NCI-H146 treated with DMSO at 0.1 percent for 48 hours (cell line): Measurements from ENCODE around the gene MBOAT1.
"Not testable (repeated sequence)": the region's sequence is repeated elsewhere in the genome, so short reads cannot be mapped to it uniquely, and the experiment has no call there.

Source experiments
- DNase-seq: peaks from one replicate; lab custom pipeline; 2025; ENCODE audit not compliant: unreplicated experiment; lab: John Stamatoyannopoulos, UW

Gene MBOAT1, protein sequence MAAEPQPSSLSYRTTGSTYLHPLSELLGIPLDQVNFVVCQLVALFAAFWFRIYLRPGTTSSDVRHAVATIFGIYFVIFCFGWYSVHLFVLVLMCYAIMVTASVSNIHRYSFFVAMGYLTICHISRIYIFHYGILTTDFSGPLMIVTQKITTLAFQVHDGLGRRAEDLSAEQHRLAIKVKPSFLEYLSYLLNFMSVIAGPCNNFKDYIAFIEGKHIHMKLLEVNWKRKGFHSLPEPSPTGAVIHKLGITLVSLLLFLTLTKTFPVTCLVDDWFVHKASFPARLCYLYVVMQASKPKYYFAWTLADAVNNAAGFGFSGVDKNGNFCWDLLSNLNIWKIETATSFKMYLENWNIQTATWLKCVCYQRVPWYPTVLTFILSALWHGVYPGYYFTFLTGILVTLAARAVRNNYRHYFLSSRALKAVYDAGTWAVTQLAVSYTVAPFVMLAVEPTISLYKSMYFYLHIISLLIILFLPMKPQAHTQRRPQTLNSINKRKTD

DNA sequence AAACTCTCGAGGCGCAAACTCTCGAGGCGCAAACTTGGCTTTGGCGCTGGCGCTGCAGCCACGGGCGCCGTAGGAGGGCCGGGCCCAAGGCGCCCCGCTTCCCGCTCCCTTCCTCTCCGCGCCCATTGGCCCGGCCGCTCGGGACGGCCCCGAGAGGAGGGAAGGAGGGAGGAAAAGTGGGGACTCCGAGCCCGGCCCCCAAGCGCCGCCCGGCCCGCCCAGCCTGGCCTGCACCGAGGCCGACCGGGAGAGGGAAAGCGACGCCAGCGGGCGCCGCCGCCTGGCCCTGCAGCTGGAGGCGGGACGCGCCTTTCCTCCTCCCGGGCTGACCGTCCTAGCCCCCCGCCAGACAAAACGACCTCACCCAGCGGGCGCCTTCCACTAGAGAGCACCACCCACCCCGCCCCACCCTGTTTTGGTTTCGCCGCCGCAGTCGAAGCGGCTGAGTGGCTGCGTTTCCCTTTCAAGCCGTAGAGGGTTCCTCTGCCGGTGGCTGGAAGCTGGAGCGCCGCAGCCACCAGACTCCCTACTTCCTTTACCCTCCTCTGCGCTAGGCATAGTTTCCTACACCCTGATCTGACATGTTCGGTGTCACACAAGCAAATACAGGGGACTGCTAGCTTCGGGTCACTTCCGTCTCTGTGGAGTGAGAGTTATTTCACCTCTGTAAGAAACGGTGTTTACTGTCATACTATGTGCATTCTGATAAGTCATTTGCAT is at the start of gene MBOAT1:
TSS of gene MBOAT1 (minus strand) at position 78 of the 720 bp plus-strand sequence. CDS start 235 bp downstream, outside the sequence.
- DNase-seq, result peak; percentile 78

DNA sequence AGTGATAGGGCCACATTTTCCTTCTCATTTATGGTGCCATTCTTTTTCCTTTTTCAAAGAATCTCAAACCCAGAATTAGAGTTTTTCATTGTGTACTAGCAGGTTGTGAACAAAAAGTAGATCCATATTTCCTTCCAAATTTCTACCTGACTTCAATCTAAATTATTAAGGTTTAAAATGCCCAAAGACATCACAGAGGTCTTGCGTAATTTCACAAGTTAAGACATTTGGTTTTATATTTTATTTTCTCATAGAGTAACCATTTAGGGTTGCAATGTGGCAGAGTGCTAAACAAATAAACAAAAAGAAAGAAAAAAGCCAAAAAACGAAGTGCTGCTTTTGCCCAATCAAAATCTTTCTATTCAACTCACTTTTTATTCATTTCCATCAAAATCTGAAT is 49.4 kb upstream of the MBOAT1 start:
- DNase-seq, result no peak

DNA sequence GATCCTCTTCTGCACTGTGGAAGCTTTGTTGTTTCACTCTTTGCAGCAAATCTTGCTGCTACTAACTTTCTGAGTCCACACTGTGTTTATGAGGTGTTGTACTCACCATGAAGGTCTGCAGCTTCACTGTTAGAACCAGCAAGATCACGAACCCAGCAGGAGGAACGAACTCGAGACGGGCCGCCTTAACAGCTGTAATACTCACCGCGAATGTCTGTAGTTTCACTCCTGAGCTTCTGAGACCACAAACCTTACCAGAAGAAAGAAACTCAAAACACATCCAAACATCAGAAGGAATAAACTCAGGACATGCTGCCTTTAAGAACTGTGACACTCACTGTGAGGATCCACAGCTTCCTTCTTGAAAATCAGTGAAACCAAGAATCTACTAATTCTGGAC is 48.1 kb upstream of the MBOAT1 start:
- no peak for DNase-seq

DNA sequence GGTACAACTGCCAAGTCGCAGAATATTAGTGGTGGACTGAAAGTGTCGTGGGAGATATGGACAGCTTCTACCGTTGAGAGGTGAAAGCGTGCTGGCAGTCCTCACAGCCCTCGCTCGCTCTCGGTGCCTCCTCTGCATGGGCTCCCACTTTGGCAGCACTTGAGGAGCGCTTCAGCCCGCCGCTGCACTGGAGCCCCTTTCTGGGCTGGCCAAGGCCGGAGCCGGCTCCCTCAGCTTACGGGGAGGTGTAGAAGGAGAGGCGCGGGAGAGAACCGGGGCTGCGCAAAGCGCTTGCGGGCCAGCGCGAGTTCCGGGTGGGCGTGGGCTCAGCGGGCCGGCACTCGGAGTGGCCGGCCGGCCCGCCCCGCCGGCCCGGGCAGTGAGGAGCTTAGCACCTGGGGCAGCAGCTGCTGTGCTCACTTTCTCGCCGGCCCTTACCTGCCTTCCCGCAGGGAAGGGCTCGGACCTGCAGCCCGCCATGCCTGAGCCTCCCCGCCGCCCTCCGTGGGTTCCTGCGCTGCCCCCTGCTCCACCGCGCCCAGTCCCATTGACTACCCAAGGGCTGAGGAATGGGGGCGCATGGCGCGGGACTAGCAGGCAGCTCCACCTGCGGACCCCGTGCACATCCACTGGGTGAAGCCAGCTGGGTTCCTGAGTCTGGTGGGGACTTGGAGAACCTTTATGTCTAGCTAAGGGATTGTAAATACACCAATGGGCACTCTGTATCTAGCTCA is 47.2 kb upstream of the MBOAT1 start:
- no peak for DNase-seq

DNA sequence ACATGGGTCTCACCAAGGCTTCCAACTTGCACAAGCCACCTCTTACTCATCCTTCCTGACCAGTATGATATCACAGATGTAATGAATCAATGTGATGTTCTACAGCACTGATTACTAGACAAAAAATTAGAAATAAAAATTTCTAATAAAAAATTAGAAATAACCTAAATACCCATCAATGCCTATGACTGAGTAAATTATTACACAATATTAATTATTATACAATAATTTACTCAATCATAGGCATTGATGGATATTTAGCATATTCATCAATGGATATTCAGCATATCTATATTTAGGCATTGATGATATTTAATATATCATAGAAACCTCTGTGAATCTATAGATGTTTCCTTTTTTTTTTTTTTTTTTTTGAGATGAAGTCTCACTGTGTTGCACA is 43.2 kb upstream of the MBOAT1 start:
- DNase-seq, result no peak

DNA sequence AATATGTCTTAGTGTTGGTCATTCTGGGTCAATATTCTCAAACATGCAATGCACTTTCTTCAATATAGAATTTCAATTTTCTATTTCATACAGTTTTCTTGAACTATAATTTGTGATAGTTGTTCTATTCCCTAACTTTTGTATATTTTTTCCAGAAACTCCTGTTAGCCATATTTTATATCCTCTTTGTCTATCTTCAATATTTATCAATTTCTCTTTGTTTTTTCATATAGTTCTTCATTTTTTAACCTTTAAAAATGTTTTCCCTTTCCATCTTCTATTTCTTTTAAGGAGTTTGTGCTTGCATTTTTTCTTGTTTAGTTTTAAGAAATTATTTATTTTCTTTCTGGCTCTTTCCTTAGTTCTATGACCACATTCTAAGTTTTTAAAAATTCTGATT is 42.0 kb upstream of the MBOAT1 start:
- no peak for DNase-seq

DNA sequence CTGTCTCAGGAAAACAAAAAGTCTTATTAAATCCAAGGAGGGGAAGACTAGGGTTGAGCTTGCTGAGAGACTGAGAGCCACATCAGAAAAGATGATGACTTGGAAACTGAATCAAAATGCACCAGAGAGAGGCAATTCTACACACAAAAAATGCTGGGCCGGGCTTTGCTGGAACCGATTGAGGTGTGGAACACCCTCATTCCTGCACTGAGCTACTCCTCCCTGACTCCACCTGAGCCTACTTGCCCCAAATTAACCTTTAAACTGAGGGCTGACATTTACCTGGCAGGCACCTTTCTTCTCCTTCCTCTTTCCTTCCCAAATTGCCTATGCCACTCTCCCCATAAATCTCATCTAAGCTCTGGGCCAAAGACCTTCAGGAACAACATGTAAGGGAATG is 40.8 kb upstream of the MBOAT1 start:
- DNase-seq, result no peak

DNA sequence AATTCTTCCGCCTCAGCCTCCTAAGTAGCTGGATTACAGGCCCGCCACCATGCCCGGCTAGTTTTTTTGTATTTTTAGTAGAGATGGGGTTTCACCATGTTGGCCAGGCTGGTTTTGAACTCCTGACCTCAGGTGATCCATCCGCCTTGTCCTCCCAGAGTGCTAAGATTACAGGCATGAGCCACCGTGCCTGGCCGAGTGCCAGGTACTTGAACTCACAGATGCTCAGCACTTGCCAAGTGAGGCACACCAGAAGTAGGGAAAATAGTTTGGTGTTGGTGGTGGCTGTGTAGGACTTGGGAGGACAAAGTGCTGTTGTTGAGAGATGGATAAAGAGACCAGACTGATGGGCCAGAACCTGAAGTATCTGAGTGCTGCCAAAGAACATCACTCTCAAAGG is 40.0 kb upstream of the MBOAT1 start:
- DNase-seq, result no peak

DNA sequence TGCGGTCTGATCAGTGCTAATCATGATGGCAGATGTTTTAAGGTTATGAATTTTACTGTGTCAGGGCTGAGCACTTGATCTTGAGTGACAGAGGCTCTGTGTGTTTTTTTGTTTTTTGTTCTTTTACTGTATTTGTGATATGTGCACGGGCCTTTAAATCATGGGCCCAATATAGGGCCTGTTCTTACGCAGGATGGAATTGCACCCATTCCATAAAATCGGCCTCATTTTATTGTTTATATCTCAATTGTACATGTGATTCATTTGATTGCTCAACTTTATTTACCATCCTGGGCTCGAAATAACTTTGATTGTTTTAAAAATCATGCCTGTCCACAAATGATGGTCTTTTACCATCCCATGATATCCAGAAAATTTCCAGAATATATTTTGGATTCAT is 39.3 kb upstream of the MBOAT1 start:
- no peak for DNase-seq

DNA sequence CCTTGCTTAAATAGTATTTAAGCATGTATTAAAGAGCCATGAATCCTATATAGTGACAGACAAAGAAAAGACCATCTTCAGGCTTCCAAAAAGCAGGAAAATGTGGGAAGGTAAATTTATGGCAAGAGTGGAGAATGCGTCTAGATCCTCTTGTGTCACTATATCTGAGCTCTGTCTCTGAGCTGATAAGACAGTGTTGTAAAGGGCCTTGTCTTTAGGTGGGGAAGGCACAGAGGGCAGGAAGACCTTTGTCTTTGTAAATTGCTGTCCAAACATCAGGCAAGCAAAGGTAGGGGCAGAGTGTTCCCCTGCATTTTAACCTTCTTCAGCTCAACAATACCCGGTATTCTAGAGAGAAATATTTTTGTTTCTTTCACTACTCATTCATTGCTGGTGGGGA is 33.9 kb upstream of the MBOAT1 start:
- peak; percentile 52 for DNase-seq

DNA sequence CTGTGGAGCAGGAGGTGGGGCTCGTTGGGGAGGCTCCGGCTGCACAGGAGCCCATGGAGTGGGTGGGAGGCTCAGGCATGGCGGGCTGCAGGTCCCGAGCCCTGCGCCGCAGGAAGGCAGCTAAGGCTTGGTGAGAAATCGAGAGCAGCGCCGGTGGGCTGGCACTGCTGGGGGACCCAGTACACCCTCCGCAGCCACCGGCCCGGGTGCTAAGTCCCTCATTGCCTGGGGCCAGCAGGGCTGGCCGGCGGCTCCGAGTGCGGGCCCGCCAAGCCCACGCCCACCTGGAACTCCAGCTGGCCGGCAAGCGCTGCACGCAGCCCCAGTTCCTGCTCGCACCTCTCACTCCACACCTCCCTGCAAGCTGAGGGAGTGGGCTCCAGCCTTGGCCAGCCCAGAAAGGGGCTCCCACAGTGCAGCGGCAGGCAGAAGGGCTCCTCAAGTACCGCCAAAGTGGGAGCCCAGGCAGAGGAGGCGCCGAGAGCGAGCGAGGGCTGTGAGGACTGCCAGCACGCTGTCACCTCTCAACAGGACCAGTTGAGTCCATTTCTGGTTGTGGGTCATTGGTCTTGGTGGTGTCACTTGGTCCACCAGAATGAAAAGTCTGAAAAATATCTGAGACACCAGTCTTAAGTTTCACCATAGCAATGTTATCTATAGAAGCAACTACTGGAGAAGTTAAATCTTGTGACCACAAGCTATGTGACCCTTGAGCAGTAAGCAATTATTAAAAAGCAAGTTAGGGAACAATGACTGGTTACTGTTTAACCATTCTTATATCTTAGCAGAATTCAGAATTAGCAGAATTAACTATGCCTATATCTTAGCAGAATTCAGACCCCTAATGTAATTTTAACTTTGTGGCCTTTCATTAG is 32.8 kb upstream of the MBOAT1 start:
- DNase-seq, result not testable (repeated sequence)

DNA sequence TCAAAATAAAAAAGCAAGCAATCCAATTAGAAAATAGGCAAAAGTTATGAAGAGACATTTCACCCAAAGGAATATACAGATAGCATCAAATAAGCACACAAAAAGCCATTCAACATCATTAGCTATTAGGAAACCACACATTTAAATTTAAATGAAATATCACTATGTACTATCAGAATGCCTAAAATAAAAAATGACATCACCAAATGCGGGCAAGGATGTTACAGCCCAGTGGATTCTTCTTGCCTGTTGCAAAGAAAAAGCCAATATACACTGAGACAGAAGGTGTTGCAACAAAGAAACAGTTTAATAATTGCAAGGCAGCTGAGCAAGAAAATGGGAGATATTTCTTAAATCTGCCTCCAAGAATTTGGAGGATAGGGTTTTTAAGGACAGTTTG is 31.0 kb upstream of the MBOAT1 start:
- DNase-seq, result no peak

DNA sequence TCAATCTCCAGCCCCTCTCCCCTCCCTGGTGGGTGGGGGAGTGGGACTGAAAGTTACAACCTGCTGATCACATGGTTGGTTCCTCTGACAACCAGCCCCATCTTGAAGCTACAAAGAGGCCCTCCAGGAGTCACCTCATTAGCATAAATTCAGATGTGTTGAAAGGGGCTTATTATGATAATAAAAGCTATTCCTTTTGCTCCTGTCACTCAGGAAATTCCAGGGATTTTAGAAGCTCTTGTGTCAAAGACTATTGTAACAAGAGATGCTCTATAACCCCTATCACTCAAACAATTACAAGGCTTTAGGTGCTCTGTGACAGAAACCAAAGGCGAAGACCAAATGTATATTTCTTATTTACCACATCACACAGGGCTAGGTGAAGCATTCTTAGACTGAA is 30.1 kb upstream of the MBOAT1 start:
- no peak for DNase-seq

DNA sequence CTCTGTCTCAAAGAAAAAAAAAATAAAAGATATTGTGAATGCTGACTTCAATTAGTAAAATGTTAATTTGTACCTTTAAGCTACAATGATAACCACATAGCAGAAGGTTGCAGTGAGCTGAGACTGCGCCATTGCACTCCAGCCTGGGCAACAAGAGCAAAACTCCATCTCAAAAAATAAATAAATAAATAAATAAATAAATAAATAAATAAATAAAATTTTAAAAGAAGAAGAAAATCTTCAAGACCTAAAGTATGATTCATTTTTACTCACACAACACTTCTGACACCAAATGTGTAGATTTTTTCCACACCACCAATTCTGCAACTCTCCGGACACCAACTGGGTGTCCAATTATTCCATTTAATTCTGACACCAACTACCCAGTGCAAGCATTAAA is 28.8 kb upstream of the MBOAT1 start:
- DNase-seq, result no peak

DNA sequence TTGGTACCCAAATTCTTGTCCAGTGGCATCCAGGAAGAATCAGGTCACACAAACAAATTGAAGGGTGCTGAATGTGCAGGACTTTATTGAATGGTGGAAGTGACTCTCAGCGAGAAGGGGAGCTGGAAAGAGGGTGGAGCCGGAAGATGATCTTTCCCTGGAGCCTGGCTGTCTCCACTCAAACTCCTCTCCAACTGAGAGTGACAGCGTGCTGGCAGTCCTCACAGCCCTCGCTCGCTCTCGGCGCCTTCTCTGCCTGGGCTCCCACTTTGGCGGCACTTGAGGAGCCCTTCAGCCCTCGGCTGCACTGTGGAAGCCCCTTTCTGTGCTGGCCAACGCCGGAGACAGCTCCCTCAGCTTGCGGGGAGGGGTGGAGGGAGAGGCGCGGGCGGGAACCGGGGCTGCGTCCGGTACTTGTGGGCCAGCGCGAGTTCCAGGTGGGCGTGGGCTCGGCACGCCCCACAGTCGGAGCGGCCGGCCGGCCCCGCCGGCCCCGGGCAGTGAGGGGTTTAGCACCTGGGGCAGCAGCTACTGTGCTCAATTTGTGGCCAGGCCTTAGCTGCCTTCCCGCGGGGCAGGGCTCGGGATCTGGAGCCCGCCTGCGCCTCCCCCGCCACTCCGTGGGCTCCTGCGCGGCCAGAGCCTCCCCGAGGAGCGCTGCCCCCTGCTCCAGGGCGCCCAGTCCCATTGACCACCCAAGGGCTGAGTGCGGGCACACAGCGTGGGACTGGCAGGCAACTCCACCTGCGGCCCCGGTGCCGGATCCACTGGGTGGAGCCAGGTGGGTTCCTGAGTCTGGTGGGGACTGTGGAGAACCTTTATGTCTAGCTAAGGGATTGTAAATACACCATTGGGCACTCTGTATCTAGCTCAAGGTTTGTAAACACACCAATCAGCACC is 26.7 kb upstream of the MBOAT1 start:
- DNase-seq, result no peak

DNA sequence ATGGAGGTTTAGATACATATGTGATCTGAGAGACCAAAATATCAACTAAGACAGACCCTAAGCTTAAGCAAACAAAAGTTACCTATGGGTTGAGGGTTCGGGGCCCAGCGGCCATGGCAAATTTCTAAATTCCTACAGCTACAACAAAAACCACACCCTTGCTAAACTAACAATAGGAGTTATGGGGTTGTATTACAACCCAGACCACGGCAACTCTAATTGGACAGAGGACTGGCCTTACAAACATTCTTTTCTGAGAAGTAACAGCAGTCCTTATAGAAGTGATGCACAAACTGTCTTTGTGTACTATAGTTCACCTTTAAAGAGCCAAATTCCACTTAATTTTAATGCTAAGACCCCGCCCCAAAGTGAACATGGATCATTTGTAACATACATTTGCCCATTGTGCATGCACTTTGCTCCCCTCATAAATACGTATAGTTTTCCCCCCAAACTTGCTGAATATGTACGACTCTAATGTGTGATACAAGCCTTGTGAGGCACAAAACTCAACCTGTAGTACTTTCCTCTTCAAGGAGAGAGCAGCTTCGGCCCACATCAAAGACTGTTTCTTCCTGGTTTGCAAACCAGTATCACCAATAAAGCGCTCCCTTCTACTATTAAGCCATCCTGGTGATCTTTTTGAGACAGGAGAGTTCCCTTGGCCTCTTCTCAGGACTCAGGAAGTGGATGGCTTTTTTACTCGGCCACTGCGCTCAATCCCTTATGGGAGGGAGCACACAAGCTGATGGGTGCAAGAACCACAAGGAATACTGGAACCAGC is 25.6 kb upstream of the MBOAT1 start:
- no peak for DNase-seq

DNA sequence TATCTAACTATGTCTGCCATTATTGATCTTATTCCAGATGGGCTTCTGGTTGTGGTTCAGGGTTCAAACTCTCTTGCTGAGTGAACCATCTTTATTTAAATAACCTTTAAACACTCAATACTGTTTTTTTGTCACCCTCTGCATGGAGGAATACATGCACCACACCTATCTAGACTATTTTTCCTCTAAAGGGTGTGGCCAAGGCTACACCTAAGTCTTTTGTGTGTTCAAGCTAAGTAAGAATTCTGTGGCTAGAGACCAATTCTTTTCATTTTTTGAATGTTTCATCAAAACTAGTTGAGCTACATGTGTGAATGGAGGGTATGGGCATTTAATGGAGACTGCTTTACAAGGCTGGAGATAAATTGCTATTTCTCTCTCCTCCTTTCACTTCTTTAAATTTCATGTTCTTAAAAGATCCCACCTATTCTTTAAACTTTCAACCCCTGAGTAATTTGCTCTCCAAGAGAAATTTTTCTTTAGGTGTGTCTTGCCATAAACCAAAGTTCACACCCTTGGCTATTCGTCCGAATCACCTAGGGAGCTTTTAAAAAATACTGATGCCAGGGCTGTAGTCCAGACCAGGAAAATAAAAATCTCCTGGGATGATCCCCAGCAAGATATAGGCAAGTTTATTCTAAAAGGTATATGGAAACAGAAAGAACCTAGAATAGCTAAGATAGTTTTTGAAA is 24.8 kb upstream of the MBOAT1 start:
- no peak for DNase-seq

DNA sequence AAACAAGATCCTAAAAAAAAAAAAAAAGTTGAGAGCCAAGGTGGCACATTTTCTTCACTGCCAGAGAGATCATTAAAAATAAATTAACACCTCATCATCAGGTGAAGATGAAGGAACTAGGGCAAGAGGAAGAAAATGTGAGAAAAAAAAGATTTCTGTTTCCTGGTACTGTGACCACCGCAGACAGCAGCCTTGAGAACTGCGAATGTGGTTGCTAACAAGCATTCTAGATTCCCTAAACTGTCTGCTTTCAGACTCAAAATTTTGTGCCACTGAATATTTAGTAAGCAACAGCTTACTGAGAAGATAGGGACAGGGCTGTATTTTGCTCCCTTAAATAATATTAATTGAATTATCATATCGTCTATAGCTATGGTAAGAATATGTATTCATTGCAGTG is 24.1 kb upstream of the MBOAT1 start:
- DNase-seq, result no peak
